ENCODE measurements around the gene ZW10.
"Not testable (repeated sequence)": the region's sequence is repeated elsewhere in the genome, so short reads cannot be mapped to it uniquely, and the experiment has no call there.

The ZW10 gene

DNA sequence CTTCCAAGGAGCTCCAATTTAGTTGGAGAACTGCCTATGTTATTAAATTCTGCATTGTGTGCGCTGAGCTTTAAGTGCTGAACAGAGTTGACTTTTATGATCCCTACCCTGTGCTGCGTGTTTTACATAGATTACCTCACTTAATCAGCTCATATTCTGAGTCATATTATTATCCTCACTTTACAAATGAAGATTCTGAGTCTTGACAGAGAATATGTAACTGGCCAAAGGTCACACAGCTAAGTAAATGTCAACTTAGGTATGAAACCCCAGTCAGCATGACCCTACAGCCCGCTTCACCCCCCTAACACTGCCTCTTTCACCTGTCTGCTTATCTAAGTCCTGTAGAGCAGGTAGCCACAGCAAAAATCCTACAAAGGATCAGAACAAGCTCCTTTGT is 47.6 kb downstream of the ZW10 start:
- TF ChIP-seq, protein P1, sequence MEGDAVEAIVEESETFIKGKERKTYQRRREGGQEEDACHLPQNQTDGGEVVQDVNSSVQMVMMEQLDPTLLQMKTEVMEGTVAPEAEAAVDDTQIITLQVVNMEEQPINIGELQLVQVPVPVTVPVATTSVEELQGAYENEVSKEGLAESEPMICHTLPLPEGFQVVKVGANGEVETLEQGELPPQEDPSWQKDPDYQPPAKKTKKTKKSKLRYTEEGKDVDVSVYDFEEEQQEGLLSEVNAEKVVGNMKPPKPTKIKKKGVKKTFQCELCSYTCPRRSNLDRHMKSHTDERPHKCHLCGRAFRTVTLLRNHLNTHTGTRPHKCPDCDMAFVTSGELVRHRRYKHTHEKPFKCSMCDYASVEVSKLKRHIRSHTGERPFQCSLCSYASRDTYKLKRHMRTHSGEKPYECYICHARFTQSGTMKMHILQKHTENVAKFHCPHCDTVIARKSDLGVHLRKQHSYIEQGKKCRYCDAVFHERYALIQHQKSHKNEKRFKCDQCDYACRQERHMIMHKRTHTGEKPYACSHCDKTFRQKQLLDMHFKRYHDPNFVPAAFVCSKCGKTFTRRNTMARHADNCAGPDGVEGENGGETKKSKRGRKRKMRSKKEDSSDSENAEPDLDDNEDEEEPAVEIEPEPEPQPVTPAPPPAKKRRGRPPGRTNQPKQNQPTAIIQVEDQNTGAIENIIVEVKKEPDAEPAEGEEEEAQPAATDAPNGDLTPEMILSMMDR (IDR thresholded peaks at IDR 0.05; ENCODE audit: borderline replicate concordance, insufficient read depth, low read depth, low read length), result no peak
- no peak overlapping the region for H3K4me3 ChIP-seq (ENCODE audit: low read depth, low read length)

DNA sequence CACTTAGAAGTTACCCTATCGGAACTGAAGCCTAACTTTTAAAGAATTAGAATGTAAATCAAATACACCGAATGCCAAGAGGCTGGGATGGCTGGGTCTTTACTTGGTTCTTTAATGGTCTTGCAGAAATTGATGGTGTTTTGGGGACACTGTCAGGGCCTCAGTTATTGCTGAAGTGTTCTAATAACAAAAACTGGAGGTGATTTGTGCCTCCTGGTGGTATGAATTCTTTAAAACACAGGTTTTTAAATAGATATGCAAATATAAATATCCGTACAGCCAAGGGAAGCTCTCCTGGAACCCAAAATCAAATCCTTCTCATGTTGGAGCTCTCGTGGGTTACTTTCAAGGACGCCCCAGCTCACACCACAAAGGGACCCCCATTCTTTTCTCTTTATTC is 48.1 kb downstream of the ZW10 start:
- TF ChIP-seq, protein P1 (IDR thresholded peaks at IDR 0.05; ENCODE audit: borderline replicate concordance, insufficient read depth, low read depth, low read length), result no peak
- no peak overlapping the region for H3K4me3 ChIP-seq (ENCODE audit: low read depth, low read length)

GRCh38 chr11:113724778-113725177 is 48.7 kb downstream of the ZW10 start:
- TF ChIP-seq, protein P1 (IDR thresholded peaks at IDR 0.05; ENCODE audit: borderline replicate concordance, insufficient read depth, low read depth, low read length), result no peak
- no peak overlapping the region for H3K4me3 ChIP-seq (ENCODE audit: low read depth, low read length)

GRCh38 chr11:113723787-113724186 is 49.7 kb downstream of the ZW10 start:
- H3K4me3 ChIP-seq (ENCODE audit: low read depth, low read length), result no peak overlapping the region
- TF ChIP-seq, protein P1 (IDR thresholded peaks at IDR 0.05; ENCODE audit: borderline replicate concordance, insufficient read depth, low read depth, low read length), result no peak

GRCh38 chr11:113722934-113723333 is 50.6 kb downstream of the ZW10 start:
- H3K4me3 ChIP-seq (ENCODE audit: low read depth, low read length), result no peak overlapping the region
- TF ChIP-seq, protein P1 (IDR thresholded peaks at IDR 0.05; ENCODE audit: borderline replicate concordance, insufficient read depth, low read depth, low read length), result no peak

DNA sequence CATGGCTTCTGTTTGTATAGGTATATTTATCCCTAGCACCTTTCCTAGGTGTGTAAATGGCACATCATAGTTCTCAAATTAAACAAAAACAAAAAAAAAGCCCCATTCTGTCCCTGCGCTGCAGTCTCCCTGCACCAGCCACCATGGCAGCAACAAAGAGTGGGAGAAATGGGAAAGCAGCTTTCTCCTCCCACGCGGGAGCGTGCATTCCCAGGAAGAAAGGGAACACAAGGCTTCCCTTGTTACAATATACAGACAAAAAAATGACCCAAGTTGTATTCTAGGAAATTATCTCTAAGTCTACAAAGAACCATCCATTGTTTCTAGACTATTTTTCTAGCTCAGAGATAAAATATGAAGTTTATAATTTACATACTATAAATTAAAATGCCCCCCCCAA is 51.3 kb downstream of the ZW10 start:
- H3K4me3 ChIP-seq (ENCODE audit: low read depth, low read length), result no peak overlapping the region
- TF ChIP-seq, protein P1 (IDR thresholded peaks at IDR 0.05; ENCODE audit: borderline replicate concordance, insufficient read depth, low read depth, low read length), result no peak

DNA sequence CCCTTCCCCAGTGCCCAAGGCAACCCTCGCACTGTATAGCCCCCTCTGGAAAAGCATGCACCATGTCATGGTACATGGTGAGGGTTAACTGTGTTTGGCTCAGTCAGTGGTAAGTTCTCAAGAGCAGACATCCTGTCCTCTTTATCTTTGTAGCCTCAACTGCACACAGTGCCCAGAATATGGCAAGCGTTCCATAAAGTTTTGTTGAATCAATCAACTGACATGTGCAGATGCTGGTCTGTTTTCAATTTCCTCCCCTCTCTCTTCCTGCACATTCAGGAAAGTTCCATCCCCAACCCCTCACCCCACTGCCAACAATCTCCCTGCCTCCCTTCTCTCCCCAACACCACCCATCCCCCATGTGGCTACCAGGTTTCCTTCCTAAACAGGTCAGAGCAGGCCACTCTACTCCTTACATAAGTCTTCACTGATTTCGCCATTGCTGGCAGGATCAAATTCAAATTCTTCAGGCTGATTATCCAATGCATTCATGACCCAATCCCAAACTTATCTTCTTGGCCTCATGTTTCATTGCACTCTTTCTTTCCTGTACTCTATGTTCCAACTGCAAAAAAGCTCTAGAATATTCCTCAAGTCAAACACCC is 51.9 kb downstream of the ZW10 start:
- TF ChIP-seq, protein P1 (IDR thresholded peaks at IDR 0.05; ENCODE audit: borderline replicate concordance, insufficient read depth, low read depth, low read length), result no peak
- H3K4me3 ChIP-seq (ENCODE audit: low read depth, low read length), result no peak overlapping the region

DNA sequence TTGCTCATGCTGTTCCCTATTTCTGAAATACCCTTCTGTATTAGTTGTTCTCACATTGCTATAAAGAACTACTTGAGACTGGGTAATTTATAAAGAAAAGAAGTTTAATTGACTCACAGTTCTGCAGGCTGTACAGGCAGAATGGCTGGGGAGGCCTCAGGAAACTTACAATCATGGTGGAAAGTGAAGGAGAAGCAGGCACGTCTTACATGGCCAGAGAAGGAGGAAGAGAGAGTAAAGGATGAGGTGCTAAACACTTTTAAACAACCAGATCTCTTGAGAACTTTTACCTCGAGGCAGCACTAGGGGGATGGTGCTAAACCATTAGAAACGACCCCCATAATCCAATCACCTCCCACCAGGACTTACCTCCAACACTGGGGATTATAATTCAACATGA is 53.0 kb downstream of the ZW10 start:
- H3K4me3 ChIP-seq (ENCODE audit: low read depth, low read length), result not testable (repeated sequence)
